Vagina (tissue), 2 donors: Measurements from ENCODE around the gene ZNF264. TPM values are rescaled to one million over a fixed set of nuclear protein-coding genes. Genes with fewer than 3 reads are reported as not detected.

Experiments
- DNase-seq, 2 donors: peaks; one replicate each; pipeline ENCODE4 v3.0.0-alpha.2; 2017; ENCODE audit errors: extremely low spot score in 2 of 2
- H3K27ac ChIP-seq: fragments of 200-600 bp; sonication (generic); one replicate; pipeline ENCODE4 v1.5.1; 2019
- H3K27me3 ChIP-seq: fragments of 200-600 bp; sonication (generic); one replicate; pipeline ENCODE4 v1.5.1; 2019
- H3K36me3 ChIP-seq, 2 donors: fragments of 200-600 bp; sonication (generic); one replicate each; pipeline ENCODE4 v1.5.1; 2017 to 2019
- H3K4me1 ChIP-seq: fragments of 200-600 bp; sonication (generic); one replicate; pipeline ENCODE4 v1.5.1; 2019
- H3K4me3 ChIP-seq, 2 donors: fragments of 200-600 bp; sonication (generic); 1 replicate in 1 of 2; 2 replicates in 1 of 2; pipeline ENCODE4 v1.5.1; 2016 to 2019
- H3K9me3 ChIP-seq: fragments of 200-600 bp; sonication (generic); one replicate; pipeline ENCODE4 v1.5.1; 2019
- POLR2A ChIP-seq, 2 donors: fragments of 450-650 bp; IDR thresholded peaks; one replicate each; pipeline ENCODE4 v1.6.1; 2017; ENCODE audit warnings: antibody characterized with exemption in 2 of 2, mild to moderate bottlenecking in 2 of 2, moderate library complexity in 2 of 2
- POLR2AphosphoS5 ChIP-seq, 2 donors: sonication (generic); formaldehyde crosslinking; IDR thresholded peaks; one replicate each; pipeline ENCODE4 v1.9.0; 2017; ENCODE audit warnings: antibody characterized with exemption in 2 of 2, mild to moderate bottlenecking in 2 of 2, low read depth in 1 of 2; ENCODE audit not compliant: insufficient read depth in 1 of 2
- intact Hi-C: fragments of 100-400 bp; cut with DNase I; formaldehyde crosslinking; loops from one replicate; pipeline ENCODE4 v1.15.1; 2023
- small RNA-seq: library from RNA; depleted of rRNA; stranded (forward); fragments of <200 nt; gene quantifications from one replicate; pipeline ENCODE3, GENCODE V24; 2016
- total RNA-seq: library from RNA; depleted of rRNA; stranded (reverse); fragments of >200 nt; gene quantifications from one replicate; pipeline ENCODE4 v1.2.3, GENCODE V29; 2016
- TF ChIP-seq, protein P1 (sequence below), 3 experiments: fragments of 450-650 bp in 2 of 3; fragments of 200-600 bp in 1 of 3; sonication (generic) in 1 of 3; IDR thresholded peaks; one replicate each; pipeline ENCODE4 v1.5.1; 2017 to 2019; ENCODE audit warnings: antibody characterized with exemption in 3 of 3, mild to moderate bottlenecking in 2 of 3, moderate library complexity in 2 of 3

Gene ZNF264
- total RNA-seq, 1 donor from 2014 or later: 25.0 TPM

DNA sequence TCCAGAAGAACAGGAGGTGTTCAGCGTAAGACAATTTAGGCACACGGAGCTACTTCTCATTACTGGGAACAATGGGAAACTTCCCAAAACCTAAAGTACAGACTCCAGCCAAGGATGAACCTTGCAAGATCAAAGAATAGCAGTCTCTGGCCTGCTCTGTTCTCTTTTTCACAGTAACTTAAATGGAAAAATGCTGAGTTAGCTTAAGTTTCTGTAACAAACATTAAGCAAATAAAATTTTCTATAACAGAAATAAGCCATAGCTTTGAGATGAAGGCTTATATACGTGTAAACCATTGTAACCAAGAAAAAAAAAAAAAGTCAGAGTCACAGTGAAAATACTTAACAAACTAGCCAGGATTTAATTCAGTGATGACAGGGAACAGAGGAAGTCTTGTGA is 70.7 kb downstream of the ZNF264 start:
- H3K27ac ChIP-seq: no peak overlapping the region
- DNase-seq: no peak
- no peaks in the 10 kb centered on the region for H3K4me1 ChIP-seq
- intact Hi-C loops: no loop called here
- H3K4me3 ChIP-seq: no peak overlapping the region
- H3K9me3 ChIP-seq: no peaks in the 10 kb centered on the region
- TF ChIP-seq POLR2A (IDR thresholded peaks at IDR 0.05) (no peak), POLR2AphosphoS5 (IDR thresholded peaks at IDR 0.05; ENCODE audit: insufficient read depth in 1 of 2, low read depth in 1 of 2) (no peak)
- no peaks in the 10 kb centered on the region for H3K27me3 ChIP-seq
- H3K36me3 ChIP-seq: peaks cover 0 to 8% of the 10 kb centered on the region in 2 donors

DNA sequence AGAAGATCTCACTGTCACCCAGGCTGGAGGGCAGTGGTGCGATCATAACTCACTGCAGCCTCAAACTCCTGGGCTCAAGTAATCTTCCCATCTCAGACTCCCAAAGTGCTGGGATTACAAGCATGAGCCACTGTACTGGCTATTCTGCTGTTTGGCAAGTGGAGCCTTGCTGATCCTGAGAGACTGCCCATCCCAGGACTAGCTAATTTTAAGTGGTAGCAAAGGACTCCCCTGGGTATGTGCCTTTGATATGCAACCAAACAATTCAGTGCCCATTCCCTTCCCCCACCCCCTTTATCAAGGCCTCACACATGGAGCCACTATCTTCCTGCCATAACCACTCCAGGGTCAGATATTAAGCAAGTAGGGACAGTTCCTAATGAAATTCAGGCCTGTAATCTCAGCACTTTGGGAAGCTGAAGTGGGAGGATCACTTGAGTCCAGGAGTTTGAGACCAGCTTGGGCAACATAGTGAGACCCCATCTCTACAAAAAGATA is 72.0 kb downstream of the ZNF264 start:
- no peak for TF ChIP-seq POLR2AphosphoS5 (IDR thresholded peaks at IDR 0.05; ENCODE audit: insufficient read depth in 1 of 2, low read depth in 1 of 2)
- TF ChIP-seq, protein P1, sequence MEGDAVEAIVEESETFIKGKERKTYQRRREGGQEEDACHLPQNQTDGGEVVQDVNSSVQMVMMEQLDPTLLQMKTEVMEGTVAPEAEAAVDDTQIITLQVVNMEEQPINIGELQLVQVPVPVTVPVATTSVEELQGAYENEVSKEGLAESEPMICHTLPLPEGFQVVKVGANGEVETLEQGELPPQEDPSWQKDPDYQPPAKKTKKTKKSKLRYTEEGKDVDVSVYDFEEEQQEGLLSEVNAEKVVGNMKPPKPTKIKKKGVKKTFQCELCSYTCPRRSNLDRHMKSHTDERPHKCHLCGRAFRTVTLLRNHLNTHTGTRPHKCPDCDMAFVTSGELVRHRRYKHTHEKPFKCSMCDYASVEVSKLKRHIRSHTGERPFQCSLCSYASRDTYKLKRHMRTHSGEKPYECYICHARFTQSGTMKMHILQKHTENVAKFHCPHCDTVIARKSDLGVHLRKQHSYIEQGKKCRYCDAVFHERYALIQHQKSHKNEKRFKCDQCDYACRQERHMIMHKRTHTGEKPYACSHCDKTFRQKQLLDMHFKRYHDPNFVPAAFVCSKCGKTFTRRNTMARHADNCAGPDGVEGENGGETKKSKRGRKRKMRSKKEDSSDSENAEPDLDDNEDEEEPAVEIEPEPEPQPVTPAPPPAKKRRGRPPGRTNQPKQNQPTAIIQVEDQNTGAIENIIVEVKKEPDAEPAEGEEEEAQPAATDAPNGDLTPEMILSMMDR (IDR thresholded peaks at IDR 0.05): no peak
- TF ChIP-seq POLR2A (IDR thresholded peaks at IDR 0.05): no peak
- no peaks in the 10 kb centered on the region for H3K27me3 ChIP-seq
- H3K9me3 ChIP-seq: no peaks in the 10 kb centered on the region
- intact Hi-C loops: no loop called here
- no peak overlapping the region for H3K27ac ChIP-seq
- no peaks in the 10 kb centered on the region for H3K4me1 ChIP-seq
- H3K4me3 ChIP-seq: no peak overlapping the region
- peaks cover 0 to 2% of the 10 kb centered on the region in 2 donors for H3K36me3 ChIP-seq
- DNase-seq: no peak

DNA sequence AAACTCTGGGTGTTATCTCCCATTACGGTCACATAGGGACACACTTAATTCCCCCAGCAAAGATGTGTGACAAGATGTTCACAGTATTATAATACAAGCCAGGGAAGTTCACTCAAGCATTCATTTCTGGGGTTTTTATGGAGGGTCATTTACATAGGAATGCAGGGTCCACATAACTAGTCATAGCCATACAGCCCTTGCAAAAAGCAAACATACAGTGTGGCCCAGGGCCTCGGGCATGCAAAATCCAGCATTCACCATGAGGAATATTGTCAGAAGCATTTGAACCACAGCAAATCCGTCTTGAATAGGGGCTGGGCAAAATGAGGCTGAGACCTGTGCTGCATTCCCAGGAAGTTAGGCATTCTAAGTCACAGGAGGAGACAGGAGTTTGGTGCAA is 76.0 kb downstream of the ZNF264 start:
- no peaks in the 10 kb centered on the region for H3K27me3 ChIP-seq
- no peak for DNase-seq
- TF ChIP-seq POLR2AphosphoS5 (IDR thresholded peaks at IDR 0.05; ENCODE audit: insufficient read depth in 1 of 2, low read depth in 1 of 2) (no peak), POLR2A (IDR thresholded peaks at IDR 0.05) (no peak)
- TF ChIP-seq, protein P1 (IDR thresholded peaks at IDR 0.05): no peak
- H3K27ac ChIP-seq: no peak overlapping the region
- intact Hi-C loops: no loop called here
- H3K4me1 ChIP-seq: no peaks in the 10 kb centered on the region
- no peaks in the 10 kb centered on the region for H3K9me3 ChIP-seq
- no peak overlapping the region for H3K4me3 ChIP-seq
- no peaks in the 10 kb centered on the region for H3K36me3 ChIP-seq

DNA sequence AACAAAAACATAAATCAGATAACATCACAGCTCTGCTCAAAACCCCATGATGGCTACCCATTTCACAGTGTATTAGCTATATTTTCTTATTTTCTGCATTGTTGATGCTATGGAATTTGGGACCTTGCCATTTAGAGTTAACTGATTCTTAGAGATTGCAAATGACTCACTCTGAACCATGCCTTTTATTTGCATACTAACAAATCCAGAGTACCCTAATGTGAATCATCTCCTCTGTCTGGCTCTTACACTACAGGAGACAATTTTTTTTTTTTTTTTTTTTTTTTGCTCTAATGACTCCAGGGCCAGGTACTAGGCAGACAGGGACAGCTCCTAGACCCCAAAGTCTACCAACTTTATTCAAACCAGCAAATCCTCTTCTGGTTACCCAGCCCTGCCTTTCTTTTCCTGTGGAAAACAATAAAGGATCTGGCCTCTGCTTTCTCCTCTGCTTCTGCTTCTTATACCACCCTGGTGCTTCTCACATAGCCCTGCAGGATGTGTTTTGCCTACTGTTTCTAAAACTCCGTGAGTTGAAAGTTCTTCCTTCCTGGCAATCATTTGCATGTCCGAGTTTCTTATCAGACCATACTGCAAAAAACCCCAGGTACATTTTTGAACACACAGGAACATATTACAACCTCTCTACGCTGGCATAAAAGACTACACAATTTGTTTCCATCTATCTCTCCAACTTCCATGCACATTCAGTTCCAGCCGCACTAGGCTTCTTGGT is 78.4 kb downstream of the ZNF264 start:
- TF ChIP-seq POLR2A (IDR thresholded peaks at IDR 0.05): no peak
- TF ChIP-seq, protein P1 (IDR thresholded peaks at IDR 0.05): no peak
- TF ChIP-seq POLR2AphosphoS5 (IDR thresholded peaks at IDR 0.05; ENCODE audit: insufficient read depth in 1 of 2, low read depth in 1 of 2): no peak
- H3K27me3 ChIP-seq: no peaks in the 10 kb centered on the region
- no peak for DNase-seq
- intact Hi-C loops: no loop called here
- no peak overlapping the region for H3K4me3 ChIP-seq
- H3K4me1 ChIP-seq: no peaks in the 10 kb centered on the region
- no peaks in the 10 kb centered on the region for H3K9me3 ChIP-seq
- H3K27ac ChIP-seq: no peak overlapping the region
- no peaks in the 10 kb centered on the region for H3K36me3 ChIP-seq

DNA sequence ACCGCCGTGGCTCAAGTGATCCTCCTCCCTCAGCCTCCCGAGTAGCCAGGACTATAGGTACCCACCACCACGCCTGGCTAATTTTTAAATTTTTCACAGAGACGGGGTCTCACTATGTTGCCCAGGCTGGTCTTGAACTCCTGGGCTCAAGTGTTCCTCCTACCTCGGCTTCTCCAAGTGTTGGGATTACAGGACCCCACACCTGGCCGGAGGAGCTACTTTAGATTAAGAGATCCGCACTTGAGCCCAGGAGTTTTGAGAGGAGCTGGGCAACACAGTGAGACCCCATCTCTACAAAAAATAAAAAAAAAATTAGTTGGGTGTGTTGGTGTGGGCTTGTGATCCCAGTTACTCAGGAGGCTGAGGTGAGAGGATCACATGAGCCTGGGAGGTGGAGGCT is 80.0 kb downstream of the ZNF264 start:
- intact Hi-C loops: no loop called here
- no peak overlapping the region for H3K4me3 ChIP-seq
- TF ChIP-seq POLR2AphosphoS5 (IDR thresholded peaks at IDR 0.05; ENCODE audit: insufficient read depth in 1 of 2, low read depth in 1 of 2): no peak
- no peak for TF ChIP-seq POLR2A (IDR thresholded peaks at IDR 0.05)
- TF ChIP-seq, protein P1 (IDR thresholded peaks at IDR 0.05): no peak
- H3K27me3 ChIP-seq: no peaks in the 10 kb centered on the region
- no peaks in the 10 kb centered on the region for H3K9me3 ChIP-seq
- H3K27ac ChIP-seq: no peak overlapping the region
- DNase-seq: no peak
- no peaks in the 10 kb centered on the region for H3K36me3 ChIP-seq
- H3K4me1 ChIP-seq: no peaks in the 10 kb centered on the region

Small RNA genes within 50 kb of the gene (small RNA-seq; reads per million reads assigned to genes)
- not detected for gene AC025588.3

Other genes with a start within 250 kb of the ZNF264 start
- not detected for gene USP29, start 71.5 kb upstream of the ZNF264 start, total RNA-seq
- gene ZIM3, start 46.3 kb upstream of the ZNF264 start, total RNA-seq: not detected
- not detected for gene DUXA, start 24.0 kb upstream of the ZNF264 start, total RNA-seq
- gene AURKC, start 39.5 kb downstream of the ZNF264 start, total RNA-seq: 0.74 TPM
- gene ZNF805, start 49.1 kb downstream of the ZNF264 start, total RNA-seq: 18.2 TPM
- gene ZNF460, start 89.0 kb downstream of the ZNF264 start, total RNA-seq: 76.1 TPM
- 6.9 TPM for gene ZNF543, start 129.0 kb downstream of the ZNF264 start, total RNA-seq
- gene ZNF304, start 159.8 kb downstream of the ZNF264 start, total RNA-seq: 5.9 TPM
- 8.6 TPM for gene TRAPPC2B, start 172.1 kb downstream of the ZNF264 start, total RNA-seq
- gene ZNF547, start 172.1 kb downstream of the ZNF264 start, total RNA-seq: 3.2 TPM
- 17.2 TPM for gene ZNF548, start 198.4 kb downstream of the ZNF264 start, total RNA-seq
- gene ZNF17, start 219.7 kb downstream of the ZNF264 start, total RNA-seq: 18.4 TPM
- gene ZNF749, start 243.8 kb downstream of the ZNF264 start, total RNA-seq: 5.2 TPM